ENCODE measurements around the gene ATP6V0B.

- TF ChIP-seq HCFC1 (IDR thresholded peaks at IDR 0.05; ENCODE audit: low read depth, low read length) (no peak), MYC (CRISPR knock-in tag; IDR thresholded peaks at IDR 0.05; ENCODE audit: borderline replicate concordance) (no peak), TCF7L2 (IDR thresholded peaks at IDR 0.05; ENCODE audit: low read depth, low read length) (no peak), DMAP1 (CRISPR knock-in tag; IDR thresholded peaks at IDR 0.05) (no peak), CEBPZ (IDR thresholded peaks at IDR 0.05; ENCODE audit: low read length) (no peak), ZBTB33 (CRISPR knock-in tag; IDR thresholded peaks at IDR 0.05) (no peak), THAP9 (CRISPR knock-in tag; IDR thresholded peaks at IDR 0.05; ENCODE audit: borderline replicate concordance) (no peak)
Observed at GRCh38 chr1:43925846-43926245, 48.9 kb upstream of the ATP6V0B start.

Measured in HepG2 (cell line).